Panc1 (cell line): ENCODE results near the gene DPYD. TPM values are rescaled to one million over a fixed set of nuclear protein-coding genes. Genes with fewer than 3 reads are reported as not detected.

ENCODE experiments used
- ATAC-seq: fragments of 200-7000 bp; cut with Tn5 transposase; 2 replicates; pipeline ENCODE4 v1.9.1; 2020; ENCODE audit warnings: mild to moderate bottlenecking, moderate library complexity
- BruUV-seq: library from RNA; stranded (reverse); fragments of 400-500 nt; replicated peaks from 2 replicates; lab custom pipeline; 2021; lab: Mats Ljungman, UMichigan
- CTCF ChIA-PET: fragments of 300-600 bp; sonication (Branson Sonifier 250); formaldehyde crosslinking; loops from one replicate; lab custom pipeline; 2022; ENCODE audit warnings: antibody characterized with exemption; lab: Charles Lee
- POLR2A ChIA-PET: fragments of 300-600 bp; sonication (Branson Sonifier 250); formaldehyde crosslinking; loops from one replicate; lab custom pipeline; 2022; ENCODE audit warnings: antibody characterized with exemption; lab: Charles Lee
- DNase-seq: peaks from one replicate; pipeline ENCODE4 v3.0.0-alpha.2; 2010; ENCODE audit warnings: low read depth, low spot score
- H3K27ac ChIP-seq: 2 replicates; pipeline ENCODE4 v1.5.1; 2011; ENCODE audit warnings: mild to moderate bottlenecking, low read length, inconsistent platforms
- H3K27me3 ChIP-seq: fragments of 200-500 bp; sonication (Bioruptor generic); 2 replicates; pipeline ENCODE4 v1.6.0; 2014; ENCODE audit warnings: low read length, inconsistent platforms; ENCODE audit not compliant: control insufficient read depth, insufficient read depth
- H3K36me3 ChIP-seq: fragments of 200-500 bp; sonication (Bioruptor generic); 2 replicates; pipeline ENCODE4 v1.5.1; 2014; ENCODE audit warnings: inconsistent platforms, mild to moderate bottlenecking, low read length, moderate library complexity; ENCODE audit not compliant: control insufficient read depth, insufficient read depth
- H3K4me1 ChIP-seq: 2 replicates; pipeline ENCODE4 v1.5.1; 2011; ENCODE audit warnings: inconsistent platforms, mild to moderate bottlenecking, low read length, moderate library complexity; ENCODE audit not compliant: control insufficient read depth, insufficient read depth
- H3K4me3 ChIP-seq, 2 experiments: 2 replicates each; pipeline ENCODE4 v1.5.1; 2011 to 2012; ENCODE audit warnings: low read depth in 2 of 2, low read length in 2 of 2, mild to moderate bottlenecking in 2 of 2, inconsistent platforms in 1 of 2, moderate library complexity in 1 of 2
- H3K9me3 ChIP-seq: fragments of 200-500 bp; sonication (Bioruptor generic); 2 replicates; pipeline ENCODE4 v1.5.1; 2014; ENCODE audit warnings: low read depth, mild to moderate bottlenecking, inconsistent platforms, low read length, moderate library complexity; ENCODE audit not compliant: control insufficient read depth, insufficient read depth
- POLR2AphosphoS5 ChIP-seq: IDR thresholded peaks from 2 replicates; pipeline ENCODE4 v1.6.1; 2012; ENCODE audit warnings: mild to moderate bottlenecking, low read depth, low read length, moderate library complexity
- REST ChIP-seq, 2 experiments: IDR thresholded peaks; 2 replicates each; pipeline ENCODE4 v1.6.1; 2011 to 2012; ENCODE audit warnings: low read depth in 2 of 2, control low read depth in 1 of 2, low read length in 1 of 2, mild to moderate bottlenecking in 1 of 2, moderate library complexity in 1 of 2; ENCODE audit not compliant: insufficient read depth in 1 of 2
- SIN3A ChIP-seq: IDR thresholded peaks from 2 replicates; pipeline ENCODE4 v1.6.1; 2012; ENCODE audit warnings: low read depth, mild to moderate bottlenecking, low read length, moderate library complexity, borderline replicate concordance; ENCODE audit not compliant: insufficient read depth
- TCF7L2 ChIP-seq: IDR thresholded peaks from 2 replicates; pipeline ENCODE4 v1.6.1; 2011; ENCODE audit warnings: mild to moderate bottlenecking, low read depth, low read length, inconsistent platforms
- in situ Hi-C: cut with HindIII; loops from 2 replicates; pipeline ENCODE4 v1.10.0; 2016; ENCODE audit warnings: low sequenced_read_pairs, low pct_unique_long_range_greater_than_20kb
- intact Hi-C: fragments of 100-400 bp; cut with micrococcal nuclease; formaldehyde crosslinking; loops from one replicate; pipeline ENCODE4 v1.10.0; 2022; ENCODE audit not compliant: unreplicated experiment
- total RNA-seq: library from RNA; stranded (reverse); gene quantifications from one replicate; pipeline ENCODE4 v1.2.1, GENCODE V29; 2021; ENCODE audit not compliant: unreplicated experiment
- TF ChIP-seq, protein P1 (sequence below): fragments of 450-650 bp; IDR thresholded peaks from 2 replicates; pipeline ENCODE4 v1.5.1; 2017; ENCODE audit warnings: mild to moderate bottlenecking

Gene DPYD
- total RNA-seq, 1 experiment from 2014 or later, result 2.0 TPM

- Histone ChIP-seq H3K36me3 (no peaks in the 10 kb centered on the region), H3K27me3 (no peaks in the 10 kb centered on the region), H3K4me1 (no peaks in the 10 kb centered on the region), H3K4me3 (no peak overlapping the region), H3K27ac (no peak overlapping the region), H3K9me3 (no peaks in the 10 kb centered on the region)
- no TSS peak for BruUV-seq
- intact Hi-C loops (no loop called here), in situ Hi-C loops (no loop called here)
- CTCF ChIA-PET, result no interaction called here
- POLR2A ChIA-PET, result no interaction called here
- ATAC-seq (no peak), DNase-seq (no peak)
- TF ChIP-seq REST (IDR thresholded peaks at IDR 0.05; ENCODE audit: insufficient read depth in 1 of 2, low read depth in 2 of 2, low read length in 1 of 2) (no peak), TCF7L2 (no peak), SIN3A (no peak), POLR2AphosphoS5 (no peak)
- TF ChIP-seq, protein P1, sequence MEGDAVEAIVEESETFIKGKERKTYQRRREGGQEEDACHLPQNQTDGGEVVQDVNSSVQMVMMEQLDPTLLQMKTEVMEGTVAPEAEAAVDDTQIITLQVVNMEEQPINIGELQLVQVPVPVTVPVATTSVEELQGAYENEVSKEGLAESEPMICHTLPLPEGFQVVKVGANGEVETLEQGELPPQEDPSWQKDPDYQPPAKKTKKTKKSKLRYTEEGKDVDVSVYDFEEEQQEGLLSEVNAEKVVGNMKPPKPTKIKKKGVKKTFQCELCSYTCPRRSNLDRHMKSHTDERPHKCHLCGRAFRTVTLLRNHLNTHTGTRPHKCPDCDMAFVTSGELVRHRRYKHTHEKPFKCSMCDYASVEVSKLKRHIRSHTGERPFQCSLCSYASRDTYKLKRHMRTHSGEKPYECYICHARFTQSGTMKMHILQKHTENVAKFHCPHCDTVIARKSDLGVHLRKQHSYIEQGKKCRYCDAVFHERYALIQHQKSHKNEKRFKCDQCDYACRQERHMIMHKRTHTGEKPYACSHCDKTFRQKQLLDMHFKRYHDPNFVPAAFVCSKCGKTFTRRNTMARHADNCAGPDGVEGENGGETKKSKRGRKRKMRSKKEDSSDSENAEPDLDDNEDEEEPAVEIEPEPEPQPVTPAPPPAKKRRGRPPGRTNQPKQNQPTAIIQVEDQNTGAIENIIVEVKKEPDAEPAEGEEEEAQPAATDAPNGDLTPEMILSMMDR, result no peak
Measured at GRCh38 chr1:97314685-97315084, 606.1 kb downstream of the DPYD start.

DNA sequence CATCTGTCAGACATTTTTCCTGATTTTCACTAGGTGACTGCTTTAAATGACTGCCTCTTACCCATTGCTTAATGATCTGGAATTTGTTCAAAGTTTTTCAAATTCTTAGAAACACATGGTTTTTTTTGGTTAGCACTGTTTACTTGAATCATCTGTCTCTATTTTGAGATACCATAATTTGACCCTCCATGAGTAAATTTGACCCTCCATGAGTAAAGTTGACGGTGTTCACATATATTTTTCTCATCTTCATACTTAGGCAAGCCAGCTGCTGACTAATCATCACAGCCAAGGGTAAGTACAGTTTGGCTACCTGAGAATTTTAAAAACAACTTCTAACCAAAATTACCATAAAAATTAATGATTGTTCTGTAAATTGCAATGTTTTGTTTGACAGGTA, 612.7 kb downstream of the DPYD start:
- CTCF ChIA-PET, result no interaction called here
- H3K4me3 ChIP-seq, result no peak overlapping the region
- in situ Hi-C loops (no loop called here), intact Hi-C loops (no loop called here)
- POLR2A ChIA-PET, result no interaction called here
- no peaks in the 10 kb centered on the region; the same call in 1 of the 2 replicates for H3K36me3 ChIP-seq
- DNase-seq (no peak), ATAC-seq (no peak)
- no peaks in the 10 kb centered on the region for H3K4me1 ChIP-seq
- H3K27me3 ChIP-seq, result no peaks in the 10 kb centered on the region
- TF ChIP-seq REST (IDR thresholded peaks at IDR 0.05; ENCODE audit: insufficient read depth in 1 of 2, low read depth in 2 of 2, low read length in 1 of 2) (no peak), POLR2AphosphoS5 (no peak), TCF7L2 (no peak), SIN3A (no peak)
- TF ChIP-seq, protein P1, result no peak
- H3K9me3 ChIP-seq, result no peaks in the 10 kb centered on the region
- no peak overlapping the region for H3K27ac ChIP-seq
- BruUV-seq, result no TSS peak
